Spinal cord (tissue), 10 donors: Measurements from ENCODE around the gene ZNF490. TPM values are rescaled to one million over a fixed set of nuclear protein-coding genes. Genes with fewer than 3 reads are reported as not detected.
"Not testable (repeated sequence)": the region's sequence is repeated elsewhere in the genome, so short reads cannot be mapped to it uniquely, and the experiment has no call there.

Experiments used
- DNase-seq, 6 donors: peaks; one replicate each; pipeline versions ENCODE4 v3.0.0 to v3.0.0-alpha.2; 2013 to 2015; ENCODE audit warnings: low spot score in 6 of 6, low read depth in 4 of 6
- H3K27ac ChIP-seq: one replicate; pipeline ENCODE4 v1.5.1; 2013; ENCODE audit warnings: low read depth, low read length, control low read depth
- H3K27me3 ChIP-seq: one replicate; pipeline ENCODE4 v1.6.1; 2013; ENCODE audit warnings: low read length; ENCODE audit not compliant: control insufficient read depth, insufficient read depth
- H3K36me3 ChIP-seq: one replicate; pipeline ENCODE4 v1.6.1; 2013; ENCODE audit warnings: low read length; ENCODE audit not compliant: control insufficient read depth, insufficient read depth
- H3K4me1 ChIP-seq: one replicate; pipeline ENCODE4 v1.6.1; 2013; ENCODE audit warnings: low read length; ENCODE audit not compliant: control insufficient read depth, insufficient read depth
- H3K4me3 ChIP-seq: one replicate; pipeline ENCODE4 v1.5.1; 2013; ENCODE audit warnings: low read depth, low read length, control low read depth
- H3K9me3 ChIP-seq: one replicate; pipeline ENCODE4 v1.6.1; 2013; ENCODE audit warnings: low read length; ENCODE audit not compliant: control insufficient read depth, insufficient read depth
- WGBS: methylation state at CpG from one replicate; pipeline ENCODE4 v1.1.5; 2013; ENCODE audit warnings: missing lambda C conversion rate; ENCODE audit not compliant: insufficient coverage; 5-methylcytosine and 5-hydroxymethylcytosine counted together
- polyA plus RNA-seq, 2 donors: library from polyadenylated mRNA; unstranded; fragments of 120-200 nt; gene quantifications; one replicate each; pipeline ENCODE4 v1.2.1, GENCODE V29; 2013; ENCODE audit not compliant: insufficient read length in 2 of 2
- total RNA-seq, 2 donors: library from RNA; depleted of rRNA in 1 of 2; stranded (reverse); fragments of 120-200 nt in 1 of 2; fragments of >200 nt in 1 of 2; gene quantifications; one replicate each; pipeline versions ENCODE4 v1.2.3 to v1.2.4, GENCODE V29; 2013 to 2014
- donor health status: healthy.

Gene ZNF490
- total and polyA plus RNA-seq, 4 donors: 5.6 to 12.9 (median 9.4) TPM

DNA sequence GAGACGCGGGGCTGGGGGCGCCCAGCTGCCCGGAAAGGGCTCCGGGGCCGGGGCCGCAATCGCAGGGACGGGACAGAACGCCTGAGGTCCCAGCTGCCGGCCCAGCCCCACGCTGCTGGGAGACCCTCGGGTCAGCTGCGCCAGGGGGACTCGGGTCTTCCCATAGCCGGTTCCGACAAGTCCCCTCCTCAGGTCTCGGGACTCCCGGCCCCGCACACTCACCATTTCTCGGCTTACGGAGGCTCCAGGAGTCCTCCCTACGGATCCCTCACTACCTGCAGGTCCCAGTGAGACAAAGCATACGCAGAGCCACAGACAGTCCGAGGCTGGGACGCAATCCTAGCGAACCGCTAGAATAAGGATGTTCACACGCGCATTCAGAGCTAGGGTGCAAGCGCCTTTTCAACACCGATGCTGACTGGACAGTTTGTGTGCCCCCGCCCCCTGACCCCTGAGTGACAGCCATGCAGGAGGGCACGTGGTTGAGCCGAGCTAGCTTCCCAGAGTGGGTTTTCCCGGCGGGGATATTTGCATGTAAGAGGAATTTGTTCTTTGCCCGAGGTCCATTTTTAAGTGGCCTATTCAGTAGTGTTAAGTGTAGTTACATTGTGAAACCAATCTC lies 13.6 kb downstream of the ZNF490 start:
- WGBS: 22% methylated on average over 35 of the region's 38 CpGs
- Histone ChIP-seq H3K36me3 (peaks cover 20% of the 10 kb centered on the region), H3K27me3 (no peaks in the 10 kb centered on the region), H3K9me3 (no peaks in the 10 kb centered on the region), H3K4me3 (peak overlapping the region; percentile 36), H3K4me1 (peaks cover 9% of the 10 kb centered on the region), H3K27ac (no peak overlapping the region)
- peak in 4 of 6 donors; percentile 22 to 86 (median 46) for DNase-seq

DNA sequence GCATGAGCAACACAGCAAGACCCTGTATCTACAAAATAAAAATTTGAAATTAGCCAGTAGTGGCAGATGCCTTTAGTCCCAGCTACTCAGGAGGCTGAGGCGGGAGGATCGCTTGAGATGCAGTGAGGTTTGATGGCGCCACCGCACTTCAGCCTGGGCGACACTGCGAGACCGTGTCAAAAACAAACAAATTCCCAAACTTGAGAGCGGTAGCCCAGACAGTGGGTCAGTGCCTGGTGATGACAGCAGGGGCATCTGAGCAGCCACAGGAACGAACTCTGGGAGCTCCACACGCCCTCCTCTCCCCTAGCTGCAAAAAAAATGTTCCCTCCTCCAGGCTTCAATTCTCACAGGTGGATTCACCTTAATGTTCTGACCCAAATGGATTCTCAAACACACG lies 14.1 kb downstream of the ZNF490 start:
- no peak for DNase-seq
- Histone ChIP-seq H3K27me3 (no peaks in the 10 kb centered on the region), H3K4me3 (no peak overlapping the region), H3K9me3 (no peaks in the 10 kb centered on the region), H3K4me1 (peaks cover 9% of the 10 kb centered on the region), H3K27ac (no peak overlapping the region), H3K36me3 (peaks cover 19% of the 10 kb centered on the region)
- 59% methylated on average over 11 of the region's 11 CpGs for WGBS

GRCh38 chr19:12581100-12581499 lies 29.5 kb downstream of the ZNF490 start:
- WGBS: no CpG with 5 or more reads among the region's 9 CpGs
- no peaks in the 10 kb centered on the region for H3K9me3 ChIP-seq
- H3K27me3 ChIP-seq: no peaks in the 10 kb centered on the region
- H3K4me1 ChIP-seq: no peaks in the 10 kb centered on the region
- peaks cover 46% of the 10 kb centered on the region for H3K36me3 ChIP-seq
- DNase-seq: no peak
- no peak overlapping the region for H3K27ac ChIP-seq
- no peak overlapping the region for H3K4me3 ChIP-seq

- Histone ChIP-seq H3K4me1 (no peaks in the 10 kb centered on the region), H3K4me3 (no peak overlapping the region), H3K9me3 (no peaks in the 10 kb centered on the region), H3K36me3 (peaks cover 47% of the 10 kb centered on the region), H3K27ac (no peak overlapping the region), H3K27me3 (no peaks in the 10 kb centered on the region)
- 94% methylated on average over 6 of the region's 11 CpGs for WGBS
- no peak for DNase-seq
Observed at GRCh38 chr19:12580180-12580694, 30.4 kb downstream of the ZNF490 start.

DNA sequence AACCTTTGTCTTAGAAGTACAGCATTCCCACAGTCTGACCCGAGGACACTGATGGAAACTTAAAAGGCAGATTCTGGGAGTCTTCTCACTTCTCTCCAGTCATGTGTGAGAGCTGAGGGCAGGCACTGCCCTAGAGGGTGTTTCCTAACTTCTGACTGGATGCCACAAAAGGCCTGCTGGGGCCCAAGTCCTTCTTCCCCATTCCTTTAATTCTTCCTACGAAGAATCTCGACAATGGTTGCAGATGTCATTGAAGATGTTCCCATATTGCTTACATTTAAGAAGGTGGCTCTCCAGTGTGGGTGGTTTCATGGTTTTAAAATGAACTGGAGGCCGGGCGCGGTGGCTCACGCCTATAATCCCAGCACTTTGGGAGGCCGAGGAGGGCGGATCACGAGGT lies 32.0 kb downstream of the ZNF490 start:
- 94% methylated on average over 7 of the region's 10 CpGs for WGBS
- Histone ChIP-seq H3K27me3 (no peaks in the 10 kb centered on the region), H3K4me3 (no peak overlapping the region), H3K27ac (no peak overlapping the region), H3K4me1 (no peaks in the 10 kb centered on the region), H3K9me3 (no peaks in the 10 kb centered on the region), H3K36me3 (peaks cover 50% of the 10 kb centered on the region)
- DNase-seq: no peak

GRCh38 chr19:12574036-12574435 lies 36.6 kb downstream of the ZNF490 start:
- Histone ChIP-seq H3K27me3 (no peaks in the 10 kb centered on the region), H3K4me1 (no peaks in the 10 kb centered on the region), H3K4me3 (no peak overlapping the region), H3K9me3 (no peaks in the 10 kb centered on the region), H3K36me3 (peaks cover 23% of the 10 kb centered on the region), H3K27ac (no peak overlapping the region)
- DNase-seq: peak in 1 of 6 donors; percentile 8
- 67% methylated on average over 1 of the region's 7 CpGs for WGBS

DNA sequence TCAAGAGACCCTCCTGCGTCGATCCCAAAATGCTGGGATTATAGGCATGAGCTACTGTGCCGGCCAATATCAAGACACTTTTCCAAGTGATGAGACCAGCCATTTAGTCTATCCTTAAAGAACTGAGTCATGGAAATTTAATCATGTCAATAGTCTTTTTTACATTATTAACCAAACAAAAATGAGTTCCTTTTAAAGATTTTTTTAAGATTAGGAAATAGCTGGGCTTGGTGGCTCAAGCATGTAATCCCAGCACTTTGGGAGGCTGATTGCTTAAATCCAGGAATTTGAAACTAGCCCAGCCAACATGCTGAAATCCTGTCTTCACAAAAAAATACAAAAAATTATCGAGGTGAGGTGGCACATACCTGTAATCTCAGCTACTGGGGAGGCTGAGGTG lies 42.7 kb downstream of the ZNF490 start:
- Histone ChIP-seq H3K27me3 (no peaks in the 10 kb centered on the region), H3K36me3 (no peaks in the 10 kb centered on the region), H3K9me3 (no peaks in the 10 kb centered on the region), H3K27ac (no peak overlapping the region), H3K4me1 (peaks cover 6% of the 10 kb centered on the region), H3K4me3 (no peak overlapping the region)
- no peak for DNase-seq
- WGBS: 83% methylated on average over 2 of the region's 4 CpGs

DNA sequence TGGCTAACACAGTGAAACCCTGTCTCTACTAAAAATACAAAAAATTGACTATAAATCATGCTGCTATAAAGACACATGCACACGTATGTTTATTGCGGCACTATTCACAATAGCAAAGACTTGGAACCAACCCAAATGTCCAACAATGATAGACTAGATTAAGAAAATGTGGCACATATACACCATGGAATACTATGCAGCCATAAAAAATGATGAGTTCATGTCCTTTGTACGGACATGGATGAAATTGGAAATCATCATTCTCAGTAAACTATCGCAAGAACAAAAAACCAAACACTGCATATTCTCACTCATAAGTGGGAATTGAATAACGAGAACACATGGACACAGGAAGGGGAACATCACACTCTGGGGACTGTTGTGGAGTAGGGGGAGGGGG lies 44.2 kb downstream of the ZNF490 start:
- DNase-seq, H3K27ac ChIP-seq, H3K4me1 ChIP-seq, H3K36me3 ChIP-seq, H3K27me3 ChIP-seq, H3K9me3 ChIP-seq, H3K4me3 ChIP-seq: not testable (repeated sequence)
- WGBS: no CpG with 5 or more reads among the region's 5 CpGs

- Histone ChIP-seq H3K4me3 (no peak overlapping the region), H3K4me1 (peaks cover 6% of the 10 kb centered on the region), H3K27me3 (no peaks in the 10 kb centered on the region), H3K36me3 (no peaks in the 10 kb centered on the region), H3K27ac (no peak overlapping the region), H3K9me3 (no peaks in the 10 kb centered on the region)
- 11% methylated on average over 16 of the region's 19 CpGs for WGBS
- peak; percentile 29 to 93 (median 64) for DNase-seq
Observed at GRCh38 chr19:12564016-12564664, 46.5 kb downstream of the ZNF490 start.

GRCh38 chr19:12555456-12555930 lies 55.1 kb downstream of the ZNF490 start:
- Histone ChIP-seq H3K4me1 (peaks cover 14% of the 10 kb centered on the region), H3K36me3 (no peaks in the 10 kb centered on the region), H3K9me3 (no peaks in the 10 kb centered on the region), H3K27me3 (peaks cover 4% of the 10 kb centered on the region), H3K27ac (no peak overlapping the region), H3K4me3 (no peak overlapping the region)
- 31% methylated on average over 39 of the region's 39 CpGs for WGBS
- DNase-seq: no peak
